NT2/D1 (cell line): ENCODE results near the gene METTL21A.

Experiments used
- YY1 ChIP-seq: IDR thresholded peaks from 2 replicates; pipeline ENCODE4 v1.6.1; 2011; ENCODE audit not compliant: insufficient read length, insufficient read depth
- ZNF274 ChIP-seq: IDR thresholded peaks from 2 replicates; pipeline ENCODE4 v1.6.1; 2011; ENCODE audit warnings: mild to moderate bottlenecking, low read depth, low read length

DNA sequence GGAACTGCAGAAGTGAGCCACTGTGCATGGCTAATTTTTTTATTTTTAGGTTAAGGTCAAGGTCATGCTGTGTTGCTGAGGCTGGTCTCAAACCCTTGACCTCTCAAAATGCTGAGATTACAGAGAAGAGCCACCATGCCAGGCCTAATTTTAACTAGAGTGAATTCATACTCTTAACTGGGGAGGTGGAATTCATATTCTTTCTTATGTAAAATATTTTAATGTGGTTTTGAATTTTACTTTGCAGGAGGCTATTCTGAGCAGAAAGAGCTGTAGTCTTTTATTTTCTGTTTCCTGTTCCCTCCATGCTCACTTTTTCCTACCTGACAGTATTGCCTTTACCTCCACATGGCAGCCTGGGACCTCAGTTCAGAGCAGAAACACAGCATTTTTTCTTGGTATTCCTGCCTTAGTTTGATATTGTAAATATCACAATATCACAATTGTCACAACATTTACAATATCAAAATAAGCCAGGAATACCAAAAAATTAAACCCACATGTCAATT, 49.1 kb upstream of the METTL21A start:
- TF ChIP-seq YY1 (no peak), ZNF274 (no peak)
